Stimulated activated CD8-positive, alpha-beta memory T cell treated with anti-CD3 and anti-CD28 coated beads, Interleukin-15, amount 100 ng/mL, for 24 hours (primary cell): ENCODE data around the gene FAM193B.

Experiments
- DNase-seq: peaks from one replicate; pipeline ENCODE4 v3.0.0-alpha.2; 2020; ENCODE audit warnings: low read depth

Gene FAM193B

GRCh38 chr5:177500685-177501522, 53.5 kb downstream of the FAM193B start:
- DNase-seq: peak; percentile 83

- no peak for DNase-seq
Observed at GRCh38 chr5:177499842-177500241, 54.5 kb downstream of the FAM193B start.

GRCh38 chr5:177498013-177498787, 56.2 kb downstream of the FAM193B start:
- DNase-seq: no peak

GRCh38 chr5:177497292-177498012, 56.9 kb downstream of the FAM193B start, which contains the start of gene PDLIM7:
Gene PDLIM7, minus strand, starts transcription at chr5:177497604. Its CDS starts 1,092 bp downstream, at chr5:177496512.
- peak; percentile 95 for DNase-seq

- no peak for DNase-seq
Observed at GRCh38 chr5:177496727-177497291, 57.6 kb downstream of the FAM193B start.

GRCh38 chr5:177496070-177496726, 58.2 kb downstream of the FAM193B start:
- DNase-seq: no peak

- no peak for DNase-seq
Observed at GRCh38 chr5:177495243-177496060, 58.9 kb downstream of the FAM193B start.

GRCh38 chr5:177494346-177495195, 59.8 kb downstream of the FAM193B start:
- DNase-seq: no peak

GRCh38 chr5:177493795-177494345, 60.5 kb downstream of the FAM193B start:
- no peak for DNase-seq

- no peak for DNase-seq
Observed at GRCh38 chr5:177492841-177493240, 61.5 kb downstream of the FAM193B start.

- no peak for DNase-seq
Observed at GRCh38 chr5:177491983-177492746, 62.2 kb downstream of the FAM193B start.

GRCh38 chr5:177491429-177491945, 62.9 kb downstream of the FAM193B start:
- no peak for DNase-seq

- no peak for DNase-seq
Observed at GRCh38 chr5:177490992-177491391, 63.4 kb downstream of the FAM193B start.

- DNase-seq: no peak
Observed at GRCh38 chr5:177490311-177490991, 63.9 kb downstream of the FAM193B start.

- DNase-seq: no peak
Observed at GRCh38 chr5:177489119-177489716, 65.1 kb downstream of the FAM193B start.

- DNase-seq: no peak
Observed at GRCh38 chr5:177487975-177488374, 66.4 kb downstream of the FAM193B start.

- DNase-seq: no peak
Observed at GRCh38 chr5:177487144-177487543, 67.2 kb downstream of the FAM193B start.
